HL-60/S4 treated with retinoic acid at 250 ng/mL for 4 days and 3 days (cell line): ENCODE measurements around the gene CHRM3.

Source experiments
- in situ Hi-C: fragments of 300-500 bp; cut with MboI; formaldehyde crosslinking; loops from 2 replicates; pipeline ENCODE4 v1.7.0; 2022; ENCODE audit warnings: low sequenced_read_pairs

The CHRM3 gene

GRCh38 chr1:239394107-239394506 is 7.7 kb downstream of the CHRM3 start:
- in situ Hi-C loops = no loop called here

- in situ Hi-C loops = no loop called here
These were observed 27.5 kb downstream of the CHRM3 start for GRCh38 chr1:239413916-239414315.

GRCh38 chr1:239417221-239417620 is 30.9 kb downstream of the CHRM3 start:
- in situ Hi-C loops = no loop called here

GRCh38 chr1:239417986-239418640 is 31.7 kb downstream of the CHRM3 start:
- in situ Hi-C loops = no loop called here

GRCh38 chr1:239418681-239419080 is 32.3 kb downstream of the CHRM3 start:
- in situ Hi-C loops = no loop called here

- in situ Hi-C loops = no loop called here
These were observed 35.4 kb downstream of the CHRM3 start for GRCh38 chr1:239421811-239422210.

- in situ Hi-C loops = no loop called here
These were observed 36.5 kb downstream of the CHRM3 start for GRCh38 chr1:239422818-239423217.

GRCh38 chr1:239426821-239427475 is 40.6 kb downstream of the CHRM3 start:
- in situ Hi-C loops = no loop called here

GRCh38 chr1:239427712-239428111 is 41.3 kb downstream of the CHRM3 start:
- in situ Hi-C loops = no loop called here

- in situ Hi-C loops = no loop called here
These were observed 41.8 kb downstream of the CHRM3 start for GRCh38 chr1:239428120-239428710.

- in situ Hi-C loops = no loop called here
These were observed 42.8 kb downstream of the CHRM3 start for GRCh38 chr1:239429163-239429562.

- in situ Hi-C loops = no loop called here
These were observed 45.9 kb downstream of the CHRM3 start for GRCh38 chr1:239432255-239432654.

- in situ Hi-C loops = no loop called here
These were observed 47.8 kb downstream of the CHRM3 start for GRCh38 chr1:239434181-239434580.
